ENCODE data around the gene CFAP46.

The CFAP46 gene

DNA sequence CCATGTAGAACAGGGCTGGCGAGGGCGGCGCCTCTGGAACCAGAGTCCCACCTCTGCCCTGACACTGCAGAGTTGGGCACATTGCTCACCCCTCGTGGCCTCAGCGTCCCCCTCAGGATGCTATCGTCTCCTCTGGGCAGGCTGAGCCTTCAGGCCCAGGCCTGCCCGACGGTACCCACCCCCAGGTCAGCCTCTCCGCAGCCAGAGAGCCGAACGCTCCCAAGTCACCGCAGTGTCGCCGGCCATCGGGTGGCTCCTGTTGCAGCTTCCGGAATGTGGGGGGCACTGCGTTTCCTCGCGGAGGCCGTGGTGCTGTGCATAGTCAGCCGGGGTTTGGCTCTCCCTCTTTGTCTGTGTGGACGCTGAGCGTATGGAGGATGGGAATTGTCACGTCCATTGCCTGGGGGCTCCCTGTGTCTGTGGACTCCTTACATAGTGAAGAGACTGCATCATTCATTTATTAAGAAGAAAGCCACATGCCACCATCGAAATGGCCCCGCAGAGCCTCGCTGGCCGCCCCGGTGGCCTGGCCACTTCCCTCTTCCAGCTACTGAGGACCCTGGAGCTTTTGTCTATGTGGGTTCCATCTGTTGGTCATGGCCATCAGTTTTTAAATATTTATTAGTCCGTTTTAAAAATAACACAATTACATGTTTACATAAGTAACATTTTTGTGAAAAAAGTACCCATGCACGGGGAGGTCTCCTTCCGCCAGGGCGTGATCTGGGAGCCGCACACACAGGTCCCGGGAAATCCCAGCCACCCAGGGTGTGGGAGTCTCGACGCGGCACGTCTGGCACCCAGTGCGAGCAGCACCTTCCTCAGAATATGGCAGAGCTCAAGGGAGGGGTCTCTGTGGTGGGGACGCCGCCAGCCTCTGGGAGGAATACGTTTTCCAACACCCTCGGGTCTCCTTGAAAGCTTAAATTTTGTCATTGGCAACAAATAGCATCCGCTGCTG is 172.0 kb downstream of the CFAP46 start:
- FAIRE-seq (no peak), DNase-seq (ENCODE audit: extremely low spot score, insufficient read length, low read depth) (no peak)

DNA sequence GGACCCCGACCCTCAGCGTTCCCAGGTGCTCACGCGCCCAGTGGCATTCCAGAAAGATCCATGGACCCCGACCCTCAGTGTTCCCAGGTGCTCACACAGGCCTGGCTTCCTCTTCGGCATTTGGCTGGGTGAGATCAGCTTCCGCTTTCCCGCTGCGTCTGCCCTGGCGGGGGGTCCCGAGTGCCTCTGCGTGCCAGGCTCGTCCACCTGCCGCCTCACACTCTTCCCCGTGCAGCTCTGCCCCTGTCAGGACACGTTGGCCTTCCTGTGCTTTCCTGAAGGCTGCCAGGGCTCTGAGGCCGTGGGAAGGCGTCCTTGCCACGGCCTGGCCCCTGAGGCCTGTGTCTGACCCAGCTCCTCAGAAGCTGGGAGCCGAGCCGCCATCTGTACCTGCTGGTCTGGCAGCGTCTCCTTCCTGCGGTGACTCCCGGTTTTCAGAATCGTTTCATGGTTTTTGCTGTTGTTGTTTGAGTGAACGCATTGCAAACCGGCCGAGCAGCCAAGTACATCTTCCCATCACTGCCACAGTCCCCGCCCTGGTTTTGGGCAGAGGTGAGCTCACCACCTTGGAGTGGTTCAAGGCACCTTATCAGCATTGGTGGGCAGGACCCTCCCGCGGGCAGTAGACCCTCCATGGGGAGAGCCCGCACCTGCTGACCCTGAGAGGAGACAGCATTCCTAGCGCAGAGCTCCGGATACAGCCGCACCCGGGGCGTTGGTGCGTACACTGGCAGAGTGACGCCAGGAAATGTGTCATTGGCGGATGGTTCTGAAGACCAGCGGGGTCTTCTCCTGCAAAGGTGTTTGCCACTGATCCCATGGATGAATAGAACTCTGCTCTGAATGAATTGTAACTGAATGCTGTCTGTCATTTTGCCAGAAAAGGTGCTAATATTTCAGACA is 173.8 kb downstream of the CFAP46 start:
- no peak for FAIRE-seq
- DNase-seq (ENCODE audit: extremely low spot score, insufficient read length, low read depth), result no peak

DNA sequence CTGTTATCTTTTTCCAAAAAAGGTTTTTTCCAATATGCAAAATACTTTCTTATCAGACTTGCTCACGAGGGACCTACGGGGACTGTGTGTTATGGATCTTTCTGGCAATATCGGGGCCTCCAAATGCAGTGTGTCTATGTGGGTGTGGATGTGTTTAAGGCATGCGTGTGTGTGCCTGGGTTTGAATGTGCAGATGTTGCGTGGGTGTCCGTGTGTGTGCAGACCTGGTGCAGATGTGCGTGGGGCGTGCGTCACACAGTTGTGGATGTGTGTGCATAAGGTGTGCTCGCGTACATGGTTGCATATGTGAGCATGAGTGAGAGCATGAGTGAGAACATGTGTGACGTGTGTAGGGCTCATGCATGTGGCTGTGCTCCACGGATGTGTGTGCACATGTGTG is 176.1 kb downstream of the CFAP46 start:
- no peak for FAIRE-seq

DNA sequence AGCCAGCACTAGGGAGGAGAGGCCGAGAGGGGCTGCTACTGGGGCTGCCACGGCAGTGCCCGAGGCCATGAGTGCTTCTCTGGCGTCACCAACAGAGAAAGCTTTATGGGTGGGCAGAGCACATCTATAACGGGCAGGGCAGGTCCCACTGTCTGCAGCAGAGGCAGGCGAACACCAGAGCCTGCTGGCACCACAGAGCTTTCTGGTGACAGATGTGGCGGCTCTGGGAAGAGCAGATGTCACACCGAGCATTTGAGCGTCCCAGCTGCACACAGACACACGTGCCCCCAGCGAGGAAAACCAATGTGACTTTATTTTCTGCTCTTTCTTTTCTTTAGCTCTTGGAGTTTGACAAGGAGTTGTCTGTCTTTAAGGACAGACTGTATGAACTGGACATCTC is 176.9 kb downstream of the CFAP46 start:
- no peak for FAIRE-seq
- no peak for DNase-seq (ENCODE audit: extremely low spot score, insufficient read length, low read depth)

More for the DNA sequence above, 176.1 kb downstream of the CFAP46 start:
- no peak for DNase-seq (ENCODE audit: extremely low spot score, insufficient read length, low read depth)

DNA sequence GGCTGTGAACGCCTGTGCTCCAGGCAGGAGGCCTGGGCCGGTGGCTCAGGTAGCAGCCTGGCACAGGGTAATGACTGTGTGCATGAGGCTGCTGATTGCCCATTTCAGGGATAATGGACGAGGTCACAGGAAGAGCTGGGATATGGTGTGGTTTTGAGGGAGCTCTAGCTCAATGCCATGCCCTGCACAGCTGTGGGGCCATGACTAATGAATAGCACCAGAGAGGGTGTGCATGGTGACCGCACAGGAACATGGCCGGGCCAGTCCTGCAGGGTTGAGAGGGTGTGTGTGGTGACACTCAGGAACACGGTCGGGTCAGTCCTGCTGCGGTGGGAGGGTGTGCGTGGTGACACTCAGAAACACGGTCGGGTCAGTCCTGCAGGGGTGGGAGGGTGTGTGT is 178.3 kb downstream of the CFAP46 start:
- no peak for FAIRE-seq

DNA sequence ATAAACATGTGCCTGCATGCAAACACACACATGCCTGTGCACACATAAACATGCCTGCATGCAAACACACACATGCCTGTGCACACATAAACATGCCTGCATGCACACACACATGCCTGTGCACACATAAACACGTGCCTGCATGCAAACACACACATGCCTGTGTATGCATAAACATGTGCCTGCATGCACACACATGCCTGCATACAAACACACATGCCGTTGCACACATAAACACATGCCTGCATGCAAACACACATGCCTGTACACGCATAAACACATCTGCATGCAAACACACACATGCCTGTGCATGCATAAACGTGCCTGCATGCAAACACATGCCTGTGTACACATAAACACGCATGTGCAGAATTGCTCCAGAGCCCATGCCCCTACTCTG is 178.8 kb downstream of the CFAP46 start:
- FAIRE-seq, result no peak

More for the DNA sequence above, 178.3 kb downstream of the CFAP46 start:
- DNase-seq (ENCODE audit: extremely low spot score, insufficient read length, low read depth), result no peak

DNA sequence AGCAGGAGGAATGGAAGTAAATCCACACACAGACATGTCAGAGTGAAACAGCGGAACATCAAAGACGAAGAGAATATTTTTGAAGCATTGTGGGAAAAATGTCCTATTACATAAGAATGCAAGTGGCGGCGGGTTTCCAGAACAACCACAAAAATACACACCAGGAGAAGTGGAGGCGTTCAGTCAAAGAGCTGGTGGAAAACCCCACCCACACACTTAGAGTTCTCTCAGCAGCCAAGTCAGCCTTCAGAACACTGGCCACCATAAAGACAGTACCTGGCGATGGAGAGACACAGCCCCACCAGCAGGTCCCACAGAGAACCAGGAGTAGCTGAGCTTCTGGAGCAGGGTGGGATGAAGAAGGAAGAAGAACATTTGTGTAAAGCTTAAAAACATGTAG is 180.1 kb downstream of the CFAP46 start:
- FAIRE-seq (no peak), DNase-seq (ENCODE audit: extremely low spot score, insufficient read length, low read depth) (no peak)

More for the DNA sequence above, 178.8 kb downstream of the CFAP46 start:
- no peak for DNase-seq (ENCODE audit: extremely low spot score, insufficient read length, low read depth)

DNA sequence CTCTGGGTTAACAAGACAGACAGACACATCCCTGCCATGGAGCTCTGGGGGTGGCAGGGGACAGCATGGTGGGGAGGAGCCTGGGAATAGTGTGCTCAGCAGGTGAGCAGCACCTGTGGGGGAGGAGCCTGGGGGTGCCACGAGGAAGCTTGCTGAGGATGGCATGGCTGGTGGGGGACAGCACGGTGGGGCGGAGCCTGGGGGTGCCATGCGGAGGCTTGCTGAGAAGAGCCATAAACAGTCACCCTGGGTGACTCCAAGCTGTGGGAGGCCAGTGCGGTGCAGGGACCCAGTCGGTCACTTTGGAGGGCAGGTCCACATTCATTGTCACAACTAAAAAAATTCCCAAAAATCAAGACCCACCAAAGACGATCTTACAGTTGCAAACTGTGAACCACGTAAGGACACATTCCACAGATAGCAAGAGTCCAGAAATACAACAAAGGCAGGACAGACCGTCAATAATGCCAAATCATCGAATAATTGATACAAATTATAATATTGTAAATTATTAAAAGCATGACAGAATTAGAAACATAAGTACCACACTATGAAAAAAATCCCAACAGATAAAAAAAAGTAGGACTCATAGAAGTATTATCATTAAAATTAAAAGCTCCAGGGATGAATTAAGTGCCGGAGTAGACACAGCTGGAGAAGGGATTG is 180.8 kb downstream of the CFAP46 start:
- FAIRE-seq (no peak), DNase-seq (ENCODE audit: extremely low spot score, insufficient read length, low read depth) (no peak)

DNA sequence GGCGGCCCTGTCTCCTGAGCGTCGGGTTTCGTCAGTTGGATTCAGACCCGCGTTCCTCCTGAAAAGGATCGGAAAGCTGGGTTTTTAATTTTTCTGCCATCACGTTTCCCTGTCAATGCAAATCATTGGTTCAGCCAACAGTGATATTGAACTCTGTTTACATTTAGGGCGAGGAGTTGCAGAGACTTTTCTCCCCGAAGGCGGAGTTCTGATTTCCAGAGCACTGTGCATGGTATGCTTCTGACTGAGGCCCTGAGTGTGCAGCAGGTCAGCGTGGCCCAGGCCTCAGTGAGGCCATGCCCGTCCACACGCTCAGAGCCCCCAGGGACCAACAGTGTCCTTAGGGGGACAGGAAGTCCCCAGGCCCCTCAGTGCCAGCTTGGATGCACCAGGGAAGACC is 183.5 kb downstream of the CFAP46 start:
- FAIRE-seq (no peak), DNase-seq (ENCODE audit: extremely low spot score, insufficient read length, low read depth) (no peak)

Data from GM18507 (cell line).